Stimulated activated CD8-positive, alpha-beta memory T cell treated with anti-CD3 and anti-CD28 coated beads, Interleukin-15, amount 100 ng/mL, for 4 hours (primary cell): ENCODE data around the gene CEP192.
A peak's percentile ranks its signal among the peaks of the same experiment; 100 is the strongest.

ENCODE experiments used
- DNase-seq, 2 donors: peaks; one replicate each; pipeline ENCODE4 v3.0.0-alpha.2; 2020; ENCODE audit warnings: low read depth in 2 of 2

Gene CEP192

DNA sequence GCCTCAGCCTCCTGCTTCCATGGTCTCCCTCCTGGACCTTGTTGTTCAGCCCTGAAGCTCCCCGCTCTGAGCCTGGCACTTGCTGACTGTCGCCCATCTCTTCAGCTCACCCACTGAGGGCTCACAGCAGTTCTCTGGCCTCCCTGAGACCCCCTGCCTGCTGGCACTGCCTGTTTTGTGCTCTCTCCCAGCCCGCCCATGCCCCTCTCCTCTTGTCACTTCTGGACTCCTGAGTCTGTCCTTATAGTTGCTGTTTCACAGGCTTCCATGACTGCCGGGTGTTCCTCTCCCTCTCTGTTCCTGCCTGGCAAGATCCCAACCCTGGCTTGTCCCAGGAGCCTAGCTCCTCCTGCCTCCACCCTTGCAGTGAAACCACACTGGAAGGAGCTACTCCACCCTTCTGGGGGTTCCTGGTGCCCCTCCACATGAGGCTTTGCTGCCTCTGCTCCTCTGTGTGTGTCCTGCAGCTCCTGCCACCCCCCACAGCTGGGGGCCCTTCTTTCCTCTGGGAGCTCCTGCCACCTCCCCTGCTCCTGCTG lies 110.6 kb downstream of the CEP192 start:
- DNase-seq: no peak

DNA sequence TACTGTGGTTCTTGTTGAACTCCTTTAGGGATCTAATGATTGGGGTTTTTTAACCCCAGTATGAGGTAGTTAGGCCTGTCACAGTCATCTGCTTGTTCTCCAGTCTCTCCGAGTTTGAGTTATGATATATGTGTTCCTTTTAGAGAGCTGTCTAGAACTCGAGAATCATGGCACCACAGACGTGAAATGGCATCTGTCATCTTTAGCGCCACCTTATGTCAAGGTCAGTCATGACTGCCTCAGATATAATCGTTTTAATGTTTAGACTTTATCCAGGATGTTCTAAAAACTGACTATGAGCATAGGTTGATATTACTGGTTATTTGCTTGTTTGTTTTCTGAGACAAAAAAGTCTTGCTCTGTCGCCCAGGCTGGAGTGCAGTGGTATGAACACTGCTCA lies 112.2 kb downstream of the CEP192 start:
- no peak for DNase-seq

GRCh38 chr18:13105059-13105458 lies 113.9 kb downstream of the CEP192 start:
- no peak for DNase-seq

DNA sequence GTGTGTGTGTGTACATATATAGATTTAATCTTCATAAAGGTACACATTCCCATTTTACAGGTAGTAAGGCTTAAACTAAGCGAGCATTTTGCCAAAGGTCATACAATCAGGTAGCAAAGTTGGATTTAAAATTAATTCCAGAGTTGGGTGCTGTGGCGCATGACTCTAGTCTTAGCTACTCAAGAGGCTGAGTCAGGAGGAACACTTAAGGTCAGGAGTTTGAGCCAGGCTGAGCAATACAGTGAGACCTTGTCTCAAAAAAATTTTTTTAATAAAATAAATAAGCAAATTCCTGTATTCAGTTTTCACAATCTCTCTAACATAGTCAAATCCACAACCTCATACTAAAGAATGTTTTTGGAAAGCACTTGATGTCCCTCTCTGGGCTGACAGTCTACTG lies 115.9 kb downstream of the CEP192 start:
- DNase-seq: no peak

GRCh38 chr18:13108330-13108729 lies 117.2 kb downstream of the CEP192 start:
- DNase-seq: no peak

DNA sequence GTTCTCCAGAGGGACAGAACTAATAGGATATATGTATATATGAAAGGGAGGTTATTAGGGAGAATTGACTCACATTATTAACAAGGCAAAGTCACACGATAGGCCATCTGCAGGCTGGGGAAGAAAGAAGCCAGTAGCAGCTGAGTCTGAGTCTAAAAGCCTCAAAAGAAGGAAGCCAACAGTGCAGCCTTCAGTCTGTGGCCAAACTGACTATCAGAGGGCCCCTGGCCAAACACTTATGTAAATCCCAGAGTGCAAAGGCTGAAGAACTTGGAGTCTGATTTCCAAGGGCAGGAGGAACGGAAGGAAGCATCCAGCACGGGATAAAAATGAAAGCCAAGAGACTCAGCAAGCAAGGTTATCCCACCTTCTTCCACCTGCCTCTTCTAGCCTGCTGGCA lies 119.4 kb downstream of the CEP192 start:
- DNase-seq: no peak

GRCh38 chr18:13112982-13113381 lies 121.8 kb downstream of the CEP192 start:
- no peak for DNase-seq

- DNase-seq: no peak
These were observed 129.1 kb downstream of the CEP192 start for GRCh38 chr18:13120255-13120654.

- no peak for DNase-seq
These were observed 129.8 kb downstream of the CEP192 start for GRCh38 chr18:13120983-13121441.

- no peak for DNase-seq
These were observed 133.2 kb downstream of the CEP192 start for GRCh38 chr18:13124411-13124810.

DNA sequence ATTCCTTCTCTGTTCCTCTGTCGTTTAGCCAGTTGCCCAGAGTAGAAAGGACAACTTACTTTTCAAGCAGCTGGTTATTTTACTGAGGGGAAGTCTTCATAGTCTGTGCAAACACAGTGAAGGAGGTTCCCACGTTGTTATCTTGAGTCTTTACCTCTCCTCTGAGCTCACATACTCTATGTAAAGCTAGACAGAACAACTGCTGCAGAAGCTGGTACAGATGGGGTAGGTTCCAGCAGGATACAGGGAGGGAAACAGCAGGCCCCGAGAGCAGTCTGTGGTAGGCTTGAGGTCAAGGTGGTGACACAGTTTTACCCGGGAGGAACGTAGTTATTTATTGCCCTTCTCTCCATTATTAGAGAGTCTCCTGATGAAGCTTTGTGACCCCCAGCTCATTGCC lies 134.0 kb downstream of the CEP192 start:
- no peak for DNase-seq

GRCh38 chr18:13126966-13127598 lies 135.9 kb downstream of the CEP192 start:
- no peak for DNase-seq

GRCh38 chr18:13131283-13131682 lies 140.1 kb downstream of the CEP192 start:
- no peak for DNase-seq

GRCh38 chr18:13134551-13135401 lies 143.6 kb downstream of the CEP192 start:
- DNase-seq: no peak

GRCh38 chr18:13136056-13136903 lies 145.1 kb downstream of the CEP192 start:
- no peak for DNase-seq

- DNase-seq: no peak
These were observed 145.9 kb downstream of the CEP192 start for GRCh38 chr18:13136904-13137669.

DNA sequence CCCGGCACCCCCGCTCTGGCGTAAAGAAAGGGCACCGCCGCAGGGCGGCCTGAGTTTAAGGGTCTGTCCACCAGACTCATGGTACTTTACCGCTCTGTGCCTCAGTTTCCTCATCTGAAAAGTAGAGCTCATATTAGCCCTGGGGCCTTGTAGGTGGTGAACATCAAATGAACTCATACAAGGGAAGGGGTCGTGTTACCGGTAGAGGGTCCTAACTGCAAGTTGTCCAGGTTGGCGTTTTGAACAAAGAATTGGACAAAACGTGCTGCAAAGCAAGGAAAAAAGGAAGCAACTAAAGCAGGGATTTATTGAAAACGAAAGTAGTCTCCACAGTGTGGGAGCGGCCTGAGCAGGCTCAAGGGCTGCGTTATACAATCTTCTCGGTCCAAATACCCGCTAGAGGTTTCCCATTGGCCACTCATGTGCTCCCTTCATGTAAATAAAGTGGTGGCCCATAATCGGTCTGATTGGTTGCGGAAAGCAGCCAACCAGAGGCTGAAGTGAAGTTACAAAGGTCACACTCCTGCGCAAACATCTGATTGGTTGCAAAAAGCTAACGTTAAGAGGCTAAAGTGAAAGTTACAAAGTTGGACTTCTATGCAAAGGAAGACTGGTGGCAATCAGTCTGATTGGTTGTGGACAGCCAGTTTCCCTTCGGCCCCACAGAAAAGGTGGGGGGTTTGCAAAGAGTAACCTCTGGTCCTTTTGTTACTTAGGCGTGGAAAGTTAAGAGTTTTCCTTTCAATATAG lies 146.7 kb downstream of the CEP192 start:
- peak; percentile 32 to 37 for DNase-seq

DNA sequence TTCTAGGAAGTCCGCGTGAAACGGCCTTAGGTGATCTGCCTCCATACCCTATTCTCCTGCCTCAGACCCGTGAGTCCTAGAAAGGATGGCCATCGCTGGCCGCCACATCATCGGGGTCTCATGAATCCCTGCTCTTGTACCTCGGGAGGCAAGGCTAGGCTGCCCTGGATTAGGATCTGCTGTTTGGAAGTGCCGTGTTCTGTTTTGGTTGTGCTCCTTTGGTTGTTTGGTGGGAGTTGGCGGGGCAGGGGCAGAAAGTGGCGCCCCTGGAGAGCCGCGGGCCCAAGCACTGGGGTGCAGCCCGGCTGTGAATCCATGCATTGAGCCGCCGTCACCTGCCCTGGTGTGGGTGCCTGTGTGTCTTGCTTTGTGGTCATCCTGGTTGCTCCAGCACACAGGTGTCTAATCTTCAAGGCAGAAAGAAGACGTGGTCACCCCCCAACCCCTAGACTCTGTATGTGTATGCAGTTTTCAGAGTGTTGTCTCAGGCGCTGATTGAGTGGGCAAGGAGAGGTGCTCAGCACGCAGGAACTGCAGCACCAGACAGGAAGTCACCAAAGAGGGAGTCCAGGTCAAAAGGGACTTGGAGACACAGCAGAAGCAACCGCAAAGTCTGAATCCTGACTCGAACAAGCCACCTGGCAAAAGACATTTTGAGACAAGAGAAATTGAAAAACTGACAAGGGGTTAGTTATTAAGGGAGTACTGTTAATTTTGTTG lies 147.4 kb downstream of the CEP192 start:
- DNase-seq: no peak

GRCh38 chr18:13139885-13140450 lies 148.8 kb downstream of the CEP192 start:
- DNase-seq: no peak

GRCh38 chr18:13141209-13141608 lies 150.0 kb downstream of the CEP192 start:
- DNase-seq: no peak
